GM15510 (cell line): ENCODE data around the gene RANBP17.

ENCODE experiments used
- POLR2A ChIP-seq: IDR thresholded peaks from 3 replicates; pipeline ENCODE4 v1.6.1; 2011; ENCODE audit warnings: borderline replicate concordance; ENCODE audit not compliant: insufficient read length; ENCODE audit errors: extremely low read depth

Gene RANBP17

DNA sequence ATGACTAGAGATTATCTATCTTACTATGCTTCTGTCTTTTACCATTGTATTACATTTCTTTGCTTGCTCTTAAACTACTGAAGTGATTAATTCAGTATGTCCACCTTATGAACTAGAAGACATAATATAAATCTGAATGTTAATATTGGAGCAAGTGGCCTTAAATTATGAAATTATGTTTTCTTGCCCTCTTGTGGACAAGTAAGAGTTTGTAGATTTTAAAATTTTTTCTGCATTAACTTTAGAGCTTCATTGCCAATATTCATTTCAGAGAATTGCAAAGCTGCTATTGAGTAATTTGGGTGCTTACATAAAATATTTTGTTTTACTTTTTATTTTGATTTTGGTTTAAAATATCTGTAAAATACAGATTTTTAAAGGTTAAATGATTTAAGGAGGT, 55.3 kb downstream of the RANBP17 start:
- no peak for TF ChIP-seq POLR2A

DNA sequence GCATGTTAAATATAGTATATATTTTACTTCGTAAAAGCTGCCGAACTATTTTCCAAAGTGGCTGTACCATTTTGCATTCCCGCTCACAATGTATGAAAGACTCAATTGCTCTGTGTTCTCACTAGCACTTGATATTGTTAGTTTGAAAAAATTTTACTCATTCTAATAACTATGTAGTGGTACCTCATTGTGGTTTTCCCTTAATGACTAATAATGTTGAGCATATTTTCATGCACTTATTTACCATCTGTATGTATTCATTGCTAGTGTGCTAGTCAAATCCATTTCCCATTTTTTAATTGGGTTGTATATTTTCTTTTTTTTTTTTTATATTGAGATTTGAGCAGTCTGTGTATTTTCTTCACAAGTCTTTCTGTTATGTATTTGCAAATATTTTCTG, 58.4 kb downstream of the RANBP17 start:
- TF ChIP-seq POLR2A = no peak

DNA sequence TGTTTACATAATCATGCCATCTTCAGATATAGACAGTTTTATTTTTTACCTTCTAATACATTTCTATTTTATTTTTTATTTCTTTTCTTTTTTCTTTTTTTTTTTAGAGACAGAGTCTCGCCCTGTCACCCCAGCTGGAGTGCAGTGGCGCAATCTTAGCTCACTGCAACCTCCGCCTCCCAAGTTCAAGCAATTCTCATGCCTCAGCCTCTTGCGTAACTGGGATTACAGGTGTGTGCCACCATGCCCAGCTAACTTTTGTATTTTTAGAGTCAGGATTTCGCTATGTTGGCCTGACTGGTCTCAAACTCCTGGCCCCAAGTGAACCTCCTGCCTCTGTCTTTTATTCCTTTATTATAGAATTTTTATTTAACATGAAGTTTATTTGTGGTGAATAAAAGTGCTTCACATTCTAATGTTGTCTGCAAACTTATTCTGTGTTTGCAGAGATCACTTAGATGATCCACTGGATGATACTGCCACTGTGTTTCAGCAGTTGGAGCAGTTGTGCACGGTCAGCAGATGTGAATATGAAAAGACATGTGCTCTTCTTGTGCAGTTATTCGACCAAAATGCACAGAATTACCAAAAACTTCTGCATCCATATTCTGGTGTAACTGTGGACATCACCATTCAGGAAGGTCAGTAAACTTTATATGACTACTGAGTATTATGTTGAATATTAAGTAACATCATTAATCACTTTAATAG, 62.2 kb downstream of the RANBP17 start:
- no peak for TF ChIP-seq POLR2A

DNA sequence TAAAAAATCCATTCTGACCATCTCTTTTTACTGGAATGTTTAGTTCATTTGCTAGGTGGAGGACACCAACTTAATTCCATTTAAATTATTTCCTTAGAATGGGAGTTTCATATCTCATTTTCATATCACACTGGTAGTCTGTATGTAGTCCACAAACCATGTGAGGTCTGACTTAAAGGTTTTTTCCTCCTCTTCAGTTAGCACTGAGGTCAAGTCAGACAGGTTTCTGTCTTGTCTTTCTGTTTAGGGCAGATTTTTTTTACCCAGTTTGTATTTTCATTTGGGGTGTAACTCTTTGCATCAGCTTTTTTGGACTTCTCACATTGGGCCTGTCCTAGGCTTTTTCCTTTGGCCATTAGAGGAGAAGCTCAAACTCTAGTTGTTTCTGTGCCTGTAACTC, 75.3 kb downstream of the RANBP17 start:
- no peak for TF ChIP-seq POLR2A

DNA sequence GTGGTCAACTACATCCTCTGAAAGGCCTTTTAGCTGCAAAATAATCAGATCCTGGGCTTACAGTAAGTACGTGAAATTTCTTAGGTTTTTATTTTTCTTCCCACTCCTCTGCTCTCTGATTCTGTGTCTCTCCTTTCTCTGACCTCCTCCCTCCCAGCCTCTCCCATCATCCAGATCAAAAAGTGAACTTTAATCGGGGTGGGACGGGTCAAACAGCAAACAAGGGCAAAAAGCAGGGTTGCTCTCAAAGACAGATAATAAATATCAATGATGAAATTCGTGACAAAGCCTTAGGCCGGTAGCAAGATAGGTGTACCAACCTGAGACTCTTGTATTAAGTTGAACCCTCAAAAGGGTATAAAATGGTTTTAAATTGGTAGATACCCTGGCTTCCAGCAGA, 76.1 kb downstream of the RANBP17 start:
- no peak for TF ChIP-seq POLR2A

DNA sequence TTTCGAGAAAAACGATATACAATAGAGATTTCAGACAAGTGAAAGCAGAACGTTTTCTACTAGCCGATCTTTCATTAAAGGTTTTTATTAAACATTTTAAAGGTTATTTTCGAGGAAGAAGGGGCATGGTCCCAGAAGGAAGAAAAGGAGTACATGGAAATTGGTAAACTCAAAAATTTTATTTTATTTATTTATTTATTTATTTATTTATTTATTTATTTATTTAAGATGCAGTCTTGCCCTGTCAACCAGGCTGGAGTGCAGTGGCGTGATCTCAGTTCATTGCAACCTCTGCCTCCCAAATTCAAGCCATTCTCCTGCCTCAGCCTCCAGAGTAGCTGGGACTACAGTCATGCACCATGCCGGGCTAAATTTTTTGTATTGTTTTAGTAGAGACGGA, 77.4 kb downstream of the RANBP17 start:
- no peak for TF ChIP-seq POLR2A

DNA sequence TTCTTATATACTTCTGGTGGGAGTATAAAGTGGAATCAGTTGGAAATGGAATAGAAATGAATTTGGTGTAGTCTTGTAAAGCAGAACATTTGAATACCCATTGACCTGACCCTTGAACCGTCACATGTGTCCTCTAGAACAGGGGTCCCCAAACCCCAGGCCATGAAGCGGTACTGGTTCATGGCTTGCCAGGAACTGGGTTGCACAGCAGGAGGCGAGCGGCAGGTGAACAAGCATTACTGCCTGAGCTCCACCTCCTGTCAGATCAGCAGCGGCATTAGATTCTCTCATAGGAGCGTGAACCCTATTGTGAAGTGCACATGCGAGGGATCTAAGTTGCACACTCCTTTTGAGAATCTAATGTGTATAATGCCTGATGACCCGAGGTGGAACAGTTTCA, 80.0 kb downstream of the RANBP17 start:
- TF ChIP-seq POLR2A = no peak

DNA sequence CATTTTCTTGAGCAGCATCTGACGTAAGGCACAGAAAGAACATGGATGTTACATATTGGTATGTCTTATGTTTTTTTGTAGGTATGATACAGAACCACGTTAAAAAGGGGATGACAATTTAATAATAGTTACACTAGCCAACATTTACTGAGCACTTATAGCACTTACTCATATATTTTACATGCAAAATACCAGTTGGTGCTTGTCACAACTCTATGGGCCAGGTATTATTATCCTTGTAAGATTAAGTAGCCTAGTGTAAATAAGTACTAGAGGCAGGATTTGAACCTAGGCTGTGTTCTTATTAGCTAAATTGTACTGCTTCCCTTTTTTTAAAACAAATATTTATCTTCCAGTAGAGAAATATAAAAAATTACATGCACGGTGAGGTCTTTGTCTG, 83.5 kb downstream of the RANBP17 start:
- no peak for TF ChIP-seq POLR2A

DNA sequence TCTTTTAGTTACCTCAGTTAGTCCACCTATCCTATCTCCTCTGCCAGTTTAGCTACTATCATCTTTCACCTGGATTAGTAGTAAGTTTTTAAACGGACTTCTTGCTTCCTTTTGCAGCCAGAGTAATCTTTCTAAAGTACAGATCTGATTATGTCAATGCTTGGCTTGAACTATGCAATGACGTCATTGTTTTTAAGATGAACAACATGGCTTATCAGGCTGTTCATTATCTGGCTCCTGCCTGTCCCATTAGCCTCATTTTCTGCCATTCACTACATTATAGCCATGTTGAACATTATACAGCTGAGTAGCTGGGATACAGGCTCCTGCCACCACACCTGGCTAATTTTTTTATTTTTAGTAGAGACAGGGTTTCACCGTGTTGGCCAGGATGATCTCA, 98.7 kb downstream of the RANBP17 start:
- TF ChIP-seq POLR2A = no peak

DNA sequence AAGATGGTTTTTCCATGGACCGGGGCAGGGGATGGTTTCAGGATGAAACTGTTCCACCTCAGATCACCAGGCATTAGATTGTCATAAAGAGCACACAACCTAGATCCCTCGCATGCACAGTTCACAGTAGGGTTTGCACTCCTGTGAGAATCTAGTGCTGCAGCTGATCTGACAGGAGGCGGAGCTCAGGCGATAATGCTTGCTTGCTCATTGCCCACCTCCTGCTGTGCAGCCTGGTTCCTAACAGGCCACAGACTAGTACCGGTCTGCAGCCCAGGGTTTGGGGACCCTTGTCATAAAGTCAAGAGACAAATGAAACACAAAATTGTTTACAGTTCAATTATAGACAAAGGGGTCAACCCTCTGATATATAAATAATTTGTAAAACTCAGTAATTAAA, 101.7 kb downstream of the RANBP17 start:
- no peak for TF ChIP-seq POLR2A

DNA sequence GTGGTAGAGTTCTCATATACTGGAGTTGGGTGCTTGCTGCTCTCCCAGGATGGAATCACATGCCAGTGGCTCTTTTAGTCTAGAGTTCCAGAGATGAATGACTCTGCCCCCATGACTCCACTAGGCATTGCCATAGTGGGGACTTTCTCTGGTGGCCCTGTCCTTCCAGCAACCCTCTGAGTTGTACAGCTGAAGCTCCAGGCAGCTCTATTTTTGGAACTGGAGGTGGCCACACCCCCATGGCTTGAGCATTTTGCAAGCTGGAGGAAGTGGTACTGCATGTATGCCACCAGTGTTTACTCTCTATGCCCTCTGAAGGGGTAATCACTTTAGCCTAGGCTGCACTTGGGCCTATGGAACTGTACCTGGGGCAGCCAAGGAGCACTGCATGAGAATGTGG, 112.6 kb downstream of the RANBP17 start:
- TF ChIP-seq POLR2A = no peak

DNA sequence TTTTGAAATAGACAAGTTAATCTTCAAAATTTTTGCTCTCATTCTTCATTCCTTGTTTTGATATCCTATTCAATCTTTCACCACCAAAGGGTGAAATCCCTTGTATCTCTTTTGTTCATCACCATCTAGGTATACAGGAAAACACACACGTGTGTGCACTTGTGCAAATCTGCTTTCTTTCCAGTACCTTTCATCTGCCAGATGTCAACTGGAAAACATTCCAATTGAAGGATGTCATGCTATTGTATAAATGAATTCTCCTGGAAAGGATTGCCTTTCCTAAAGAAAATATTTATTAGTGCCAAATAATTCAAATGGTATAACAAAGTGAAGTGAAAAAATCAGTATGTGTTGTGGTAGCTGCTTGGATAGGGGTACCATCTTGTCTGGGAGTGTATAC, 123.7 kb downstream of the RANBP17 start:
- TF ChIP-seq POLR2A = no peak

DNA sequence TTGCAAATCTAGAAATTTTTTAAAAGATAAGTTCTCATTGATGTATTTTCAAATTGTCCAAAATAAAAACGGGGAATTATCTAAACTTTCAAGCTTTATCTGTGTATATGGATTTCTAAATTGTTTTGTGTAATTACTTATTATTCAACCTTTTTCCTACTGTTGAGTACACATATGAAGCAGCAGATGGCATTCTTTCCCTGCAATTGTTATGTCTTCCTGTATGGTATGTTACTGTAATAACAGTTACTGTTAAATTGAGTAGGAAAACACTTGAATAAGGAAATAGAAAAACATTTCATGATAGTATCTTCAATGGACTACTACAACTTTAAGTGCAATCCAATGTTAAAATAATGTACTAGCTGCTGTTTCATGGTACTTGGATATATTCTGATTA, 124.8 kb downstream of the RANBP17 start:
- TF ChIP-seq POLR2A = no peak

DNA sequence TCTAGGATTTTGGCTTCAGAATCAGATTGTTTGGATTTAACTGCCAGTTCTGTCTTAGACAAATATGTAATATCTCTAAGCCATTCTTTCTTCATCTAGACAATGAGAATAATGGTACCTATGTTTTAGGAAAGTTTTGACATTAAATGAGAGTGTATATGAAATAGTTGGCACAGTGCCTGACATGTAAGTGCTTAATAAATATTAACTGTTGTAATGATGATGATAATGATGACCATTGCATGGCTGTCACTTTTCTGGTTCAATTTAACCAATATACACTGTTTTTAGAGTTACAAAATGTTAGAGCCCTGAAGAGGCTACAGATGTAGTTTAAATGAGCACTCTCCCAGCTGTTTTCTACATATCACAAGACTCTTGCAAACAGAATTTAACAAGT, 131.7 kb downstream of the RANBP17 start:
- no peak for TF ChIP-seq POLR2A

DNA sequence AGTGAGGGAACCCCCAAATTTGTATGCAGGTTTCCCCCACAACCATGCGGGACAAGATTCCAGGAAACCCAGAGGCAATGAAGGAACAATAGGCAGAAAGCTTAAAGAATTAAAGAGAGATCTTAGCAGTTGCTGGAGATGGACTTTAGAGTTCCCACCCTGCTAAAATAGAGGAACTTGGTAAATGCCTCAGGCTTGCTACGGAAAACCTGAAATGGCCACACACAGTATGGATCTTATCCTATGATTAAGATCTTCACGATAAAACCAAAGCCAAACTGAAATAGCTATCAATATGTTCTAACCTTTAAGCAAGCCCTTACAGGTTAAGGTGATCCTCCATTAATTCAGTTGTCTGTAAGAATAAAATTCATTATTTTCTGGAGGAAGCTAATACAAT, 148.3 kb downstream of the RANBP17 start:
- no peak for TF ChIP-seq POLR2A

DNA sequence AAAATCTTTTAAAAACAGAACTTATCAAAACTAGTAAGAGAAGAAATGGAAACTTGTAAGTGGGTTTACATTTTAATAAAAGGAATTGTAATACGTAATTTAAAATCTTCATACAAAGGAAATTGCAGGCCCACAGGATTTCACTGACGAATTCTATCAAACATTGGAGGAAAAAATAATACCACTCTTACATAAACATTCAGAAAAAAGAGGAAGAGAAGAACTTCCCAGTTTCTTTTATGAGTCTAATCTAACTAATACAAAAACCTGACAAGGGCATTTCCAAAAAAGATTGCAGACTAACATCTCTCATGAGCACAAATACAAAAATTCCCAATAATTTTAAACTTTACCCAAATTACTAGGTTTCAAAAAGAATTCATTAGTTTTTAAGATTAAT, 149.0 kb downstream of the RANBP17 start:
- TF ChIP-seq POLR2A = no peak

DNA sequence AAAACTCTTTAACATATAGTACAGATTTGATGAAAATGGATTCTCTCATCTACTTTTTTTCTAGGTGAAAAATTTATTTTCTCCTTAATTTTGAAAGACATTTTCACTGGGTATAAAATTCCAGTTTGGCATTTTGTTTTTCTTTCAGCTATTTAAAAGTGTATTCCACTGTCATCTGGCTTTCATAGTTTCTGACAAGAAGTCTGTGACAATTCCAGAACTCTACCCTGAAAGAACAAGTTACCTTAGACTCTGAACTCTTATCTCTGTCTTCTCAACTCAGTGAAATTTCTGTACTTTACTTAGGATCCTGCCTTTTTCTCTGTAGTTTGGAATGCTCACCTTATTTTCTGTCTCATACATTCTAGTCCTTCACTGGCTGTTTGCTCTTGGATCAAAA, 161.7 kb downstream of the RANBP17 start:
- no peak for TF ChIP-seq POLR2A
